OCI-LY7 (cell line): ENCODE data around the gene ANKRD1.

ENCODE experiments used
- CTCF ChIP-seq: fragments of 200-600 bp; sonication (generic); conservative IDR thresholded peaks from 2 replicates; pipeline ENCODE4 v1.5.1; 2014; ENCODE audit warnings: mild to moderate bottlenecking, antibody characterized with exemption, low read length, moderate library complexity, mixed read lengths
- EZH2phosphoT487 ChIP-seq: fragments of 200-600 bp; sonication (generic); IDR thresholded peaks from 2 replicates; pipeline ENCODE4 v1.6.1; 2018; ENCODE audit warnings: low read depth, borderline replicate concordance, mild to moderate bottlenecking, mixed run types, antibody characterized with exemption, low read length, moderate library complexity, mixed read lengths

- TF ChIP-seq CTCF (no peak), EZH2phosphoT487 (no peak)
Observed at GRCh38 chr10:90917968-90918318, 2.9 kb downstream of the ANKRD1 start.
